Activated naive CD4-positive, alpha-beta T cell treated with anti-CD3 and anti-CD28 coated beads, Interleukin-2, amount 10 ng/mL, durations not matched to agents 5 hours and 36 hours (primary cell): ENCODE measurements around the gene ZNF543. TPM values are rescaled to one million over a fixed set of nuclear protein-coding genes. Genes with fewer than 3 reads are reported as not detected.

Experiments
- total RNA-seq, 2 experiments: library from RNA; stranded (reverse); gene quantifications; one replicate each; pipeline ENCODE4 v1.2.3, GENCODE V29; 2021

The ZNF543 gene
- 1 to 10 TPM; 7.7 to 7.8 TPM for total RNA-seq

DNA sequence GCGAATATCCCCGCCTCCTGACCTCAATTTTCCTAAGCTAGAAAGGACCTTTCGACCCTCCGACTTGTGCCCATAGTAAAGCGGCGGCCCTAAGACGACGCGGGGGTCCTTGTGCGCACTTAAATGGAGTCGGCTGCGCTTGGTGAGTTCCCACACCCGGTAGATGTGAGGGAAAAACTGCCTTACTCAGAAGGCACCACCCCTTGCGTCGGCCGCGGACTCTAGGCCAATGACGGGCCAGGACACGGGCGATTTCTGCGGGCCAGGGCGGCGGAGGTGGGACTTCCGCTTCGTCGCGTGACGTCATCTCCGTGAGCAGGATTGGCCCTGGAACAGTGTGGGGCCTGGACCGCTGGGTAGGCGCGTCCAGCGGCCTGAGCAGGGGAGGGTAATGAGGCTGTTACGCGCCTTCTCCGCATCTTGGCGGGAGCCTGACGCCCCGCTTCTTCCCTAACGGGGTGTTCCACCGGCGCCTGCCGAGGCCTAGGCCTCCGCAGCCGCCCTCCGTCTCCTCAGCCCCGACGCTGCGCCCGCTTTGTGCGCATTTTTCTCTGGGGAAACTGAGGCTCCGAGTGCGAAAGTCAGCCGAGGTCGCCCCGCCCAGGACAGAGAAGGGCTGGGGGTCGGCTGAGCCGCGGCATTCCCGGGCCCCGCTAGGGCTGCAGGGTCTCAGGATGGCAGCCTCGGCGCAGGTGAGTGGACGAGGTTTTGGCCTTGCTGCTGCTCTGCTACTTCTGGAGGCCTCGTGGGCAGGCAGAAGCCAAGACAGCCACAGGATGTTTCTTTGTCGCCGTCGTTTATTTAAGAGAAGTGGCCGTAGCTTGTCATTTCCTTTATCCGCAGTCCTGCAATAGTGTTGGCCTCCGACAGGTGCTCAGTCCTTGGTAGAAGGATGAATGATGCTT is at the start of gene ZNF543:
Gene ZNF543, plus strand, starts transcription at position 293 of the 905 bp plus-strand sequence. Its CDS starts 382 bp downstream, at position 675.

GRCh38 chr19:57280165-57280961 is 39.9 kb upstream of the ZNF543 start, which contains the start of gene ZNF460:
TSS of gene ZNF460 (plus strand) at chr19:57280485. CDS start at chr19:57280807, 322 bp downstream.

DNA sequence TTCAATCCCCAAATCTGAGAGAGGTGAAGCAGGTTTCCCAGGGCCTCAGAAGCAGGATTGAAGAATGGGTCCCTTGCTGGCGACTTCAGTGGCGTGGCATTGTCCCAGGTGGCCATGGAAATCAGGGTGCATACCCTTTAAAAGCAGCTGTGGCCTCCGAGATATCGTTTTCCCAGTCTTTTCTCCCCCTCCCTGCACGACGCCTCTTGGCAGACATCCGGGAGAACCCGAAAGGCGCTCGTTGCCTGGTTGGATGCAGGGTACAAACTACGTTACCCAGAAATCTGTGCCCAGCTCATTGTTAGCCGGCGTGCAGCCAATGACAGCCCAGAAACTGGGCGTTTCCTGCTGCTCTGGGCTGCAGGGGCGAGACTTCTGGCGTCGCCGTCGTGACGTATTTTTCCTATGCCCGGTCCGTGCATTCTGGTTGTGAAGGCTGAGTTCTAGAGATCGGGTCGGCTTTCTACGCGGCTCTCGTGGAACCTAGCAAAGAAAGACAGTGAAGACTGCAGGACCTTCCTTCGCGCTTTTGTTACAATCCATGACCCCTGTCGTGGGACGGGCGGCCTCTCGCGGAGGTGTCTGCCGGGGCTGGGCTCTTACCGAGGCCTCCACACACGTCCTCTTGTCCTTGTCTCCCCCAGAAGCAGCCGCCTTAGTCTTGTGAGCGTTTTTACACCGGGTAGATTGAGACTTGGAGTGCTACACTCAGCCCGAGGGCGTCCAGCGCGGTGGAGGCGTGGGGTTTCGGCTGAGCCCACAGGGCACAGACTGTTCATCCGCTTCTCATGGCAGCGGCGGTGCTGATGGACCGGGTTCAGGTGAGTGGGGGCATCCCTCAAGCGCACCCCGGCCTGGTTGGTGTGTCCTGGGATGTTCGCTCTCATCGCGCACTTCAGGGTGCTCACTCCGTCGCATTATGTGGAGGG is 30.9 kb downstream of the ZNF543 start, which contains the start of gene ZNF304:
Gene ZNF304, plus strand, starts transcription at position 395 of the 929 bp plus-strand sequence. Its CDS starts 394 bp downstream, at position 789.

GRCh38 chr19:57362997-57363687 is 42.9 kb downstream of the ZNF543 start, which contains the start of the genes TRAPPC2B and ZNF547:
TSS of gene TRAPPC2B (plus strand) at chr19:57363551. CDS start at chr19:57364834, 1,283 bp downstream.
TSS of gene ZNF547 (plus strand) at chr19:57363551. CDS start at chr19:57368556, 5,005 bp downstream.

Other genes with a start within 250 kb of the ZNF543 start
- not detected for gene USP29, start 200.5 kb upstream of the ZNF543 start, total RNA-seq
- not detected for gene ZIM3, start 175.3 kb upstream of the ZNF543 start, total RNA-seq
- gene DUXA, start 153.0 kb upstream of the ZNF543 start, total RNA-seq, result not detected
- 10 to 100 TPM; 41.3 to 41.9 TPM for gene ZNF264, start 129.0 kb upstream of the ZNF543 start, total RNA-seq
- gene AURKC, start 89.4 kb upstream of the ZNF543 start, total RNA-seq, result under 1 TPM; 0.41 to 0.83 TPM
- gene ZNF805, start 79.8 kb upstream of the ZNF543 start, total RNA-seq, result 10 to 100 TPM; 10.4 to 11.7 TPM
- 10 to 100 TPM; 39.4 to 45.1 TPM for gene ZNF460, start 40.0 kb upstream of the ZNF543 start, total RNA-seq
- gene ZNF304, start 30.8 kb downstream of the ZNF543 start, total RNA-seq, result 1 to 10 TPM; 8.7 to 9.3 TPM
- 10 to 100 TPM in 1 of 2 experiments, 1 to 10 TPM in 1; 9.5 to 10.7 TPM for gene TRAPPC2B, start 43.1 kb downstream of the ZNF543 start, total RNA-seq
- gene ZNF547, start 43.1 kb downstream of the ZNF543 start, total RNA-seq, result 1 to 10 TPM; 3.8 to 3.9 TPM
- 10 to 100 TPM; 40.7 to 42.4 TPM for gene ZNF548, start 69.4 kb downstream of the ZNF543 start, total RNA-seq
- gene ZNF17, start 90.7 kb downstream of the ZNF543 start, total RNA-seq, result 10 to 100 TPM; 13.0 to 14.3 TPM
- 10 to 100 TPM; 14.1 to 14.7 TPM for gene ZNF749, start 114.9 kb downstream of the ZNF543 start, total RNA-seq
- under 1 TPM; 0.18 to 0.29 TPM for gene VN1R1, start 136.7 kb downstream of the ZNF543 start, total RNA-seq
- 10 to 100 TPM; 10.9 to 11.4 TPM for gene ZNF772, start 157.1 kb downstream of the ZNF543 start, total RNA-seq
- 10 to 100 TPM; 10.8 to 12.6 TPM for gene ZNF419, start 167.3 kb downstream of the ZNF543 start, total RNA-seq
- gene ZNF773, start 179.5 kb downstream of the ZNF543 start, total RNA-seq, result 10 to 100 TPM; 11.1 to 11.6 TPM
- gene ZNF549, start 206.9 kb downstream of the ZNF543 start, total RNA-seq, result 1 to 10 TPM; 9.5 to 9.8 TPM
- 10 to 100 TPM; 15.8 TPM for gene ZNF550, start 239.4 kb downstream of the ZNF543 start, total RNA-seq